ENCODE data around the gene PHRF1.
A peak's percentile ranks its signal among the peaks of the same experiment; 100 is the strongest.

Gene PHRF1

GRCh38 chr11:624705-625635 lies 48.7 kb downstream of the PHRF1 start, which contains the start of gene CDHR5:
CDHR5 (minus strand) TSS chr11:624955; CDS start chr11:624902, 53 bp downstream.
- Histone ChIP-seq H3K27ac (ENCODE audit: insufficient read depth, low read depth, low read length, poor library complexity, severe bottlenecking) (no peak within 1 kb of the TSS), H3K4me1 (ENCODE audit: control insufficient read depth, insufficient read depth, low read length) (no peaks in the 10 kb centered on the region), H3K4me3 (ENCODE audit: insufficient read depth, low read depth, low read length) (no peak within 1 kb of the TSS), H3K9me3 (ENCODE audit: control insufficient read depth, low read length) (no peaks in the 10 kb centered on the region), H3K36me3 (ENCODE audit: control insufficient read depth, insufficient read depth, low read length) (no peaks in the 10 kb centered on the region), H3K27me3 (ENCODE audit: control insufficient read depth, insufficient read depth, low read length, poor library complexity, severe bottlenecking) (peaks cover 28% of the 10 kb centered on the region)
- WGBS, 2 experiments = 90 to 91% methylated on average over 33 of the region's 33 CpGs

GRCh38 chr11:625636-626268 lies 49.5 kb downstream of the PHRF1 start:
- Histone ChIP-seq H3K27ac (ENCODE audit: insufficient read depth, low read depth, low read length, poor library complexity, severe bottlenecking) (no peak overlapping the region), H3K27me3 (ENCODE audit: control insufficient read depth, insufficient read depth, low read length, poor library complexity, severe bottlenecking) (peaks cover 28% of the 10 kb centered on the region), H3K9me3 (ENCODE audit: control insufficient read depth, low read length) (no peaks in the 10 kb centered on the region), H3K4me1 (ENCODE audit: control insufficient read depth, insufficient read depth, low read length) (no peaks in the 10 kb centered on the region), H3K4me3 (ENCODE audit: insufficient read depth, low read depth, low read length) (no peak overlapping the region), H3K36me3 (ENCODE audit: control insufficient read depth, insufficient read depth, low read length) (no peaks in the 10 kb centered on the region)
- WGBS, 2 experiments = 88 to 90% methylated on average over 22 of the region's 22 CpGs

- 29% methylated on average over 72 of the region's 72 CpGs for WGBS, 2 experiments
- Histone ChIP-seq H3K27me3 (ENCODE audit: control insufficient read depth, insufficient read depth, low read length, poor library complexity, severe bottlenecking) (peaks cover 28% of the 10 kb centered on the region), H3K36me3 (ENCODE audit: control insufficient read depth, insufficient read depth, low read length) (no peaks in the 10 kb centered on the region), H3K4me3 (ENCODE audit: insufficient read depth, low read depth, low read length) (no peak within 1 kb of the TSS), H3K27ac (ENCODE audit: insufficient read depth, low read depth, low read length, poor library complexity, severe bottlenecking) (no peak within 1 kb of the TSS), H3K9me3 (ENCODE audit: control insufficient read depth, low read length) (no peaks in the 10 kb centered on the region), H3K4me1 (ENCODE audit: control insufficient read depth, insufficient read depth, low read length) (no peaks in the 10 kb centered on the region)
Observed at GRCh38 chr11:626475-627307, 50.4 kb downstream of the PHRF1 start, which contains the start of gene SCT. SCT (minus strand) TSS chr11:627181; CDS start chr11:627143, 38 bp downstream.

- Histone ChIP-seq H3K4me3 (ENCODE audit: insufficient read depth, low read depth, low read length) (no peak overlapping the region), H3K36me3 (ENCODE audit: control insufficient read depth, insufficient read depth, low read length) (no peaks in the 10 kb centered on the region), H3K27me3 (ENCODE audit: control insufficient read depth, insufficient read depth, low read length, poor library complexity, severe bottlenecking) (peaks cover 28% of the 10 kb centered on the region), H3K27ac (ENCODE audit: insufficient read depth, low read depth, low read length, poor library complexity, severe bottlenecking) (no peak overlapping the region), H3K9me3 (ENCODE audit: control insufficient read depth, low read length) (no peaks in the 10 kb centered on the region), H3K4me1 (ENCODE audit: control insufficient read depth, insufficient read depth, low read length) (no peaks in the 10 kb centered on the region)
- 37 to 44% methylated on average over 28 of the region's 28 CpGs for WGBS, 2 experiments
Observed at GRCh38 chr11:627308-627576, 51.0 kb downstream of the PHRF1 start.

GRCh38 chr11:628056-628455 lies 51.8 kb downstream of the PHRF1 start:
- Histone ChIP-seq H3K4me1 (ENCODE audit: control insufficient read depth, insufficient read depth, low read length) (no peaks in the 10 kb centered on the region), H3K27ac (ENCODE audit: insufficient read depth, low read depth, low read length, poor library complexity, severe bottlenecking) (no peak overlapping the region), H3K9me3 (ENCODE audit: control insufficient read depth, low read length) (no peaks in the 10 kb centered on the region), H3K4me3 (ENCODE audit: insufficient read depth, low read depth, low read length) (no peak overlapping the region), H3K27me3 (ENCODE audit: control insufficient read depth, insufficient read depth, low read length, poor library complexity, severe bottlenecking) (peaks cover 28% of the 10 kb centered on the region), H3K36me3 (ENCODE audit: control insufficient read depth, insufficient read depth, low read length) (no peaks in the 10 kb centered on the region)
- WGBS, 2 experiments = 93% methylated on average over 31 of the region's 31 CpGs

GRCh38 chr11:629237-629583 lies 52.9 kb downstream of the PHRF1 start:
- H3K27me3 ChIP-seq (ENCODE audit: control insufficient read depth, insufficient read depth, low read length, poor library complexity, severe bottlenecking) = peaks cover 28% of the 10 kb centered on the region
- H3K9me3 ChIP-seq (ENCODE audit: control insufficient read depth, low read length) = no peaks in the 10 kb centered on the region
- H3K4me1 ChIP-seq (ENCODE audit: control insufficient read depth, insufficient read depth, low read length) = no peaks in the 10 kb centered on the region
- no peak overlapping the region for H3K4me3 ChIP-seq (ENCODE audit: insufficient read depth, low read depth, low read length)
- H3K27ac ChIP-seq (ENCODE audit: insufficient read depth, low read depth, low read length, poor library complexity, severe bottlenecking) = no peak overlapping the region
- 70% methylated on average over 8 to 10 of the region's 10 CpGs for WGBS, 2 experiments
- no peaks in the 10 kb centered on the region for H3K36me3 ChIP-seq (ENCODE audit: control insufficient read depth, insufficient read depth, low read length)

GRCh38 chr11:630871-631270 lies 54.6 kb downstream of the PHRF1 start:
- Histone ChIP-seq H3K27me3 (ENCODE audit: control insufficient read depth, insufficient read depth, low read length, poor library complexity, severe bottlenecking) (peaks cover 30% of the 10 kb centered on the region), H3K4me3 (ENCODE audit: insufficient read depth, low read depth, low read length) (no peak overlapping the region), H3K36me3 (ENCODE audit: control insufficient read depth, insufficient read depth, low read length) (no peaks in the 10 kb centered on the region), H3K27ac (ENCODE audit: insufficient read depth, low read depth, low read length, poor library complexity, severe bottlenecking) (no peak overlapping the region), H3K9me3 (ENCODE audit: control insufficient read depth, low read length) (no peaks in the 10 kb centered on the region), H3K4me1 (ENCODE audit: control insufficient read depth, insufficient read depth, low read length) (no peaks in the 10 kb centered on the region)
- WGBS, 2 experiments = 95 to 97% methylated on average over 5 of the region's 5 CpGs

- 64 to 71% methylated on average over 22 of the region's 22 CpGs for WGBS, 2 experiments
- Histone ChIP-seq H3K36me3 (ENCODE audit: control insufficient read depth, insufficient read depth, low read length) (no peaks in the 10 kb centered on the region), H3K4me1 (ENCODE audit: control insufficient read depth, insufficient read depth, low read length) (peaks cover 31% of the 10 kb centered on the region), H3K4me3 (ENCODE audit: insufficient read depth, low read depth, low read length) (no peak overlapping the region), H3K9me3 (ENCODE audit: control insufficient read depth, low read length) (no peaks in the 10 kb centered on the region), H3K27ac (ENCODE audit: insufficient read depth, low read depth, low read length, poor library complexity, severe bottlenecking) (no peak overlapping the region), H3K27me3 (ENCODE audit: control insufficient read depth, insufficient read depth, low read length, poor library complexity, severe bottlenecking) (peaks cover 42% of the 10 kb centered on the region)
Observed at GRCh38 chr11:635945-636510, 59.8 kb downstream of the PHRF1 start.

GRCh38 chr11:636511-637332 lies 60.5 kb downstream of the PHRF1 start, which contains the start of gene DRD4:
DRD4 (plus strand) TSS chr11:637269; CDS start chr11:637305, 36 bp downstream.
- peak within 1 kb of the TSS; percentile 57 for H3K4me3 ChIP-seq (ENCODE audit: insufficient read depth, low read depth, low read length)
- H3K4me1 ChIP-seq (ENCODE audit: control insufficient read depth, insufficient read depth, low read length) = peaks cover 33% of the 10 kb centered on the region
- 18 to 21% methylated on average over 100 of the region's 100 CpGs for WGBS, 2 experiments
- H3K36me3 ChIP-seq (ENCODE audit: control insufficient read depth, insufficient read depth, low read length) = no peaks in the 10 kb centered on the region
- peaks cover 42% of the 10 kb centered on the region for H3K27me3 ChIP-seq (ENCODE audit: control insufficient read depth, insufficient read depth, low read length, poor library complexity, severe bottlenecking)
- peak within 1 kb of the TSS; percentile 84 for H3K27ac ChIP-seq (ENCODE audit: insufficient read depth, low read depth, low read length, poor library complexity, severe bottlenecking)
- no peaks in the 10 kb centered on the region for H3K9me3 ChIP-seq (ENCODE audit: control insufficient read depth, low read length)
